ENCODE data around the gene RAB40C. TPM values are rescaled to one million over a fixed set of nuclear protein-coding genes. Genes with fewer than 3 reads are reported as not detected.

Gene RAB40C
- total and polyA plus RNA-seq, 2 donors from 2014 or later = 18.1 to 24.0 TPM

DNA sequence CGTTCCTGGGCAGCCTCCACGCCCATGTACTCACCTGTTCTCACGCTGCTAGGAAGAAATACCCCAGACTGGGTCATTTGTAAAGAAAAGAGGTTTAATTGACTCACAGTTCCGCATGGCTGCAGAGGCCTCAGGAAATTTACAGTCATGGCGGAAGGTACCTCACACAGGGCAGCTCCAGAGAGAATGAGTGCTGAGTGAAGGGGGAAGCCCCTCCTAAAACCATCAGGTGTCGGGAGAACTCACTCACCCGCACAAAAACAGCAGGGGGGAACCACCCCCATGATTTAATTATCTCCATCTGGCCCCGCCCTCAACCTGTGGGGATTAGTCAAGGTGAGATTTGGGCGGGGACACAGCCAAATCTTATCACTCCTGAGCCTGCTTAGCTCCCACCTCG is 18.2 kb downstream of the RAB40C start:
- DNase-seq = peak in 2 of 5 donors; percentile 31 to 65
- no peak for FAIRE-seq

DNA sequence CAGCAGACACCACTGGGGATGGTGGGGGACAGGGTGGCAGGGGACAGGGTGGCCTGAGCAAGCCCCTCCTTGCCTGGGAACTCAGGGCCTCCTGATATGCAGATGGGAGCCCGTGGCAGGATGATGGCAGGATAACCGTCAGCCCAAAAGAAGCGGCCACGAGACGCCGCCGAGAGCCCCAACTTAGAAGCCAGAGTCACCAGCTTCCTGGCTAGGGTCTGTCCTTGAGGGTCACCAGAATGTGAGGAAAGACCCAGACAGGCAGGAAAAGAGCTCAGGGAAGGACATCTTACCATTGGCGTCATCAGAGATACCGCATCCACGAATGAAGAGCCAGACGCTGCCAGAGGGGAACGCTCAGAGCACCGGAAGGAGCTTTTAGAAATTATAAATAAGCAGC is 19.4 kb downstream of the RAB40C start:
- no peak for FAIRE-seq
- peak in 1 of 5 donors; percentile 24 for DNase-seq
- Histone ChIP-seq H3K9me3 (ENCODE audit: control insufficient read depth in 2 of 3, insufficient read depth in 1 of 3, low read length in 3 of 3) (peaks cover 0 to 4% (median 0%) of the 10 kb centered on the region in 3 donors), H3K36me3 (ENCODE audit: control insufficient read depth in 2 of 3, insufficient read depth in 3 of 3, low read length in 3 of 3) (peaks cover 0 to 4% (median 0%) of the 10 kb centered on the region in 3 donors), H3K9ac (ENCODE audit: low read length in 3 of 3) (no peak overlapping the region), H3K27ac (ENCODE audit: low read depth in 2 of 2, low read length in 2 of 2) (no peak overlapping the region), H3K27me3 (ENCODE audit: control insufficient read depth, insufficient read depth, low read length) (no peaks in the 10 kb centered on the region), H3K4me3 (ENCODE audit: low read length in 3 of 3) (no peak overlapping the region), H3K4me1 (ENCODE audit: control insufficient read depth in 2 of 3, insufficient read depth in 2 of 3, low read depth in 1 of 3, low read length in 3 of 3) (peaks cover 0 to 5% (median 0%) of the 10 kb centered on the region in 3 donors)
- TF ChIP-seq, protein P1, sequence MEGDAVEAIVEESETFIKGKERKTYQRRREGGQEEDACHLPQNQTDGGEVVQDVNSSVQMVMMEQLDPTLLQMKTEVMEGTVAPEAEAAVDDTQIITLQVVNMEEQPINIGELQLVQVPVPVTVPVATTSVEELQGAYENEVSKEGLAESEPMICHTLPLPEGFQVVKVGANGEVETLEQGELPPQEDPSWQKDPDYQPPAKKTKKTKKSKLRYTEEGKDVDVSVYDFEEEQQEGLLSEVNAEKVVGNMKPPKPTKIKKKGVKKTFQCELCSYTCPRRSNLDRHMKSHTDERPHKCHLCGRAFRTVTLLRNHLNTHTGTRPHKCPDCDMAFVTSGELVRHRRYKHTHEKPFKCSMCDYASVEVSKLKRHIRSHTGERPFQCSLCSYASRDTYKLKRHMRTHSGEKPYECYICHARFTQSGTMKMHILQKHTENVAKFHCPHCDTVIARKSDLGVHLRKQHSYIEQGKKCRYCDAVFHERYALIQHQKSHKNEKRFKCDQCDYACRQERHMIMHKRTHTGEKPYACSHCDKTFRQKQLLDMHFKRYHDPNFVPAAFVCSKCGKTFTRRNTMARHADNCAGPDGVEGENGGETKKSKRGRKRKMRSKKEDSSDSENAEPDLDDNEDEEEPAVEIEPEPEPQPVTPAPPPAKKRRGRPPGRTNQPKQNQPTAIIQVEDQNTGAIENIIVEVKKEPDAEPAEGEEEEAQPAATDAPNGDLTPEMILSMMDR (IDR thresholded peaks at IDR 0.05; ENCODE audit: borderline replicate concordance, extremely low read depth, insufficient read depth) = no peak
- intact Hi-C loops (cut with DNase I) = no loop called here

More for the DNA sequence above, 18.2 kb downstream of the RAB40C start:
- H3K9me3 ChIP-seq (ENCODE audit: control insufficient read depth in 2 of 3, insufficient read depth in 1 of 3, low read length in 3 of 3) = peaks cover 0 to 4% (median 0%) of the 10 kb centered on the region in 3 donors
- H3K36me3 ChIP-seq (ENCODE audit: control insufficient read depth in 2 of 3, insufficient read depth in 3 of 3, low read length in 3 of 3) = no peaks in the 10 kb centered on the region
- no peak overlapping the region for H3K27ac ChIP-seq (ENCODE audit: low read depth in 2 of 2, low read length in 2 of 2)
- intact Hi-C loops (cut with DNase I) = no loop called here
- no peak overlapping the region for H3K4me3 ChIP-seq (ENCODE audit: low read length in 3 of 3)
- H3K4me1 ChIP-seq (ENCODE audit: control insufficient read depth in 2 of 3, insufficient read depth in 2 of 3, low read depth in 1 of 3, low read length in 3 of 3) = peaks cover 0 to 5% (median 0%) of the 10 kb centered on the region in 3 donors
- no peaks in the 10 kb centered on the region for H3K27me3 ChIP-seq (ENCODE audit: control insufficient read depth, insufficient read depth, low read length)
- TF ChIP-seq, protein P1 (IDR thresholded peaks at IDR 0.05; ENCODE audit: borderline replicate concordance, extremely low read depth, insufficient read depth) = no peak
- H3K9ac ChIP-seq (ENCODE audit: low read length in 3 of 3) = no peak overlapping the region

DNA sequence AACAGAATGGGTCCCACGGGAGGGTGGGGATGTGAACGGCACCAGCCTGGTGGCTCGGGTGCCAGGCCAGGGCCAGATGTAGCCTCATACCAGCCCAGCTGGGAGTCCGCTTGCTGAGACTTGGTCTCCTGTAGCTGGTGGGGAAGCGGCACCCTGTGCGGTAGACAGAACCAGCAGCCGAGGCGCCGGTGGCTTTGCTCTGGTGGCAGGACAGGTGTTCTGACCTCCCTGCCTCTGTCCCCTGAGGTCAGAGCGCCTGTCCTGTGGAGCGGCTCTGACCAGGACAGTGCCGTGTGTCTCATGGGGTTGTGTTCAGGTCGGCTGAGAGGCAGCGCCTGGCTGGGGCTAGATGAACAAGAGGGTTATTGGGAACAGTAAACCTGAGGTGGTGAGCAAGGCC is 20.1 kb downstream of the RAB40C start:
- no peak for DNase-seq
- intact Hi-C loops (cut with DNase I) = no loop called here
- Histone ChIP-seq H3K27ac (ENCODE audit: low read depth in 2 of 2, low read length in 2 of 2) (no peak overlapping the region), H3K9ac (ENCODE audit: low read length in 3 of 3) (no peak overlapping the region), H3K27me3 (ENCODE audit: control insufficient read depth, insufficient read depth, low read length) (no peaks in the 10 kb centered on the region), H3K4me1 (ENCODE audit: control insufficient read depth in 2 of 3, insufficient read depth in 2 of 3, low read depth in 1 of 3, low read length in 3 of 3) (peaks cover 0 to 5% (median 0%) of the 10 kb centered on the region in 3 donors), H3K9me3 (ENCODE audit: control insufficient read depth in 2 of 3, insufficient read depth in 1 of 3, low read length in 3 of 3) (peaks cover 0 to 3% (median 0%) of the 10 kb centered on the region in 3 donors), H3K36me3 (ENCODE audit: control insufficient read depth in 2 of 3, insufficient read depth in 3 of 3, low read length in 3 of 3) (peaks cover 0 to 5% (median 4%) of the 10 kb centered on the region in 3 donors), H3K4me3 (ENCODE audit: low read length in 3 of 3) (no peak overlapping the region)
- TF ChIP-seq, protein P1 (IDR thresholded peaks at IDR 0.05; ENCODE audit: borderline replicate concordance, extremely low read depth, insufficient read depth) = no peak
- FAIRE-seq = no peak

Measured in kidney (tissue), 14 donors.